ENCODE measurements around the gene NBAS.
A peak's percentile ranks its signal among the peaks of the same experiment; 100 is the strongest.
"Not testable (repeated sequence)": the region's sequence is repeated elsewhere in the genome, so short reads cannot be mapped to it uniquely, and the experiment has no call there.

The NBAS gene

DNA sequence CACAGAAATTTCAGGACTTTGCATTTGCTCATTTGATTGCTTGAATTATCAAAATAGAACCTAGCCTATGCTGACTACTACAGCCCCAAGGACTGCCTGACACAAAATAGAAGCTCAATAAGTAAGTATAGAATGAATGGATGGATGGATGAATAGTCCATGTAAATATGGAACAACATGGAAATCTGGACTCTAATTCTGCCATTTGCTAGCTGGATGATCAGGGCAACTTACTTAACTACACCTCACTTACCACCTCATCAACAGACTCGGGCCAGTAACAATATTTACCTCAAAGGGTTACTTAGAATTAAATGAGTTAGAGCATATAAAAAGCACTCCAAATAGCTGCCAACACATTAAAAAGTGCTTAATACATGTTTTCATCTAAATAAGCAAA is 50.6 kb downstream of the NBAS start:
- TF ChIP-seq, protein P1, sequence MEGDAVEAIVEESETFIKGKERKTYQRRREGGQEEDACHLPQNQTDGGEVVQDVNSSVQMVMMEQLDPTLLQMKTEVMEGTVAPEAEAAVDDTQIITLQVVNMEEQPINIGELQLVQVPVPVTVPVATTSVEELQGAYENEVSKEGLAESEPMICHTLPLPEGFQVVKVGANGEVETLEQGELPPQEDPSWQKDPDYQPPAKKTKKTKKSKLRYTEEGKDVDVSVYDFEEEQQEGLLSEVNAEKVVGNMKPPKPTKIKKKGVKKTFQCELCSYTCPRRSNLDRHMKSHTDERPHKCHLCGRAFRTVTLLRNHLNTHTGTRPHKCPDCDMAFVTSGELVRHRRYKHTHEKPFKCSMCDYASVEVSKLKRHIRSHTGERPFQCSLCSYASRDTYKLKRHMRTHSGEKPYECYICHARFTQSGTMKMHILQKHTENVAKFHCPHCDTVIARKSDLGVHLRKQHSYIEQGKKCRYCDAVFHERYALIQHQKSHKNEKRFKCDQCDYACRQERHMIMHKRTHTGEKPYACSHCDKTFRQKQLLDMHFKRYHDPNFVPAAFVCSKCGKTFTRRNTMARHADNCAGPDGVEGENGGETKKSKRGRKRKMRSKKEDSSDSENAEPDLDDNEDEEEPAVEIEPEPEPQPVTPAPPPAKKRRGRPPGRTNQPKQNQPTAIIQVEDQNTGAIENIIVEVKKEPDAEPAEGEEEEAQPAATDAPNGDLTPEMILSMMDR (conservative IDR thresholded peaks at IDR 0.05; ENCODE audit: control insufficient read depth, insufficient read depth, low read depth, low read length): no peak
- no peak overlapping the region for H3K4me3 ChIP-seq (ENCODE audit: control insufficient read depth, low read depth, low read length)
- DNase-seq (ENCODE audit: low read depth): no peak

DNA sequence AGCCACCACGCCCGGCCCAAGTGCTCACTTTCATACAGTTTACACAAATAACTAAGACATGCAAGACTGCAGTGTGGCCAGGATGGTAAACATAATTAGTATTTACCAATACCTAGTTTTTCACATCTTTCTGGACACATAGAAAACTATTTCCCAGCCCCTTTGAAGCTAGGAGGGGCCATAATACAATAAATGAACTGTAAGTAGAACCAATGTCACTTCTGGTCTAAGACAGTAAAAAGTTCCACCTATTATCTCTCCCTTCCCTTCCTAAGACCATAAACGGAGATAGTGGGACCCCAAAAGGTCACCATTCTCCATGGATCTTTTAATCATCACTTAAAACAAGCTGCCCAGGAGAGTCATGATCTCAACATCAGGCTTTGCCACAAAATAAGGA is 51.0 kb downstream of the NBAS start:
- TF ChIP-seq, protein P1 (conservative IDR thresholded peaks at IDR 0.05; ENCODE audit: control insufficient read depth, insufficient read depth, low read depth, low read length): no peak
- H3K4me3 ChIP-seq (ENCODE audit: control insufficient read depth, low read depth, low read length): no peak overlapping the region
- no peak for DNase-seq (ENCODE audit: low read depth)

DNA sequence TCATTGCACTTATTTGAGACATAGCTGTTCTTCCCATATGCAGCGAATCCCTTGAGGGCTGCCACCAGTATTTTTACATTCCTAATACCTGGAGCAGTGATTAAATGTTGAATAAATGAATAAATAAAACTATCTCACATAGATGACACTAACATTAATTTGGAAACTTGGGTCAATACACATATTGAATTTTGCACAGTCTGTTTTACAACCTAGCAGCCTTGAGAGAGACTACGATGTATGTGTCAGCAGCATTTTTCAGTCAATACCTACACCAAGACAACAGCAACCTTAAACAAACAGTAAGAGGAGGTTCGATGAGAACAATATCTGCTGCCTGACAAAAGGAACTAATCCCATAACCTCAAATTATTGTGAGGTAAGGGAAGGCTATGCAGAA is 53.4 kb downstream of the NBAS start:
- DNase-seq (ENCODE audit: low read depth): no peak
- H3K4me3 ChIP-seq (ENCODE audit: control insufficient read depth, low read depth, low read length): no peak overlapping the region
- TF ChIP-seq, protein P1 (conservative IDR thresholded peaks at IDR 0.05; ENCODE audit: control insufficient read depth, insufficient read depth, low read depth, low read length): no peak

DNA sequence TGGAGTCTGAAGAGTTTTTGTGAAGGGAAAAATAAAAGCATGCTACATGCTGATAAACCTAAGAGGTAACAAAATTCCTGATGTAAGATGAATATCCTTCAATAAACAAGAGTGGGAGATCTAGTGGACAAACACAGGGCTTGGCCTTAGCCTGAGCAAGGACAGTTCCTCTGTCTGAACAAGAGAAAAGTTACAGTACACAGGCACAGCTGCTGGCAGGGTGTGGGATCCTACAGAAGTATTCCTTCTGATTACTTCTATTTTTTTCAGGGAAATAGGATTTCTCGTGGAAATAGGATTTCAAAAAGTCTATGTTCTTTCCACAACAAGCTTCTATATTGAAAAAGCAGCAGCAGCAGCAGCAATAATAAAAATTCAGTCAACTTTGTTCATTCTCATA is 54.1 kb downstream of the NBAS start:
- no peak overlapping the region for H3K4me3 ChIP-seq (ENCODE audit: control insufficient read depth, low read depth, low read length)
- TF ChIP-seq, protein P1 (conservative IDR thresholded peaks at IDR 0.05; ENCODE audit: control insufficient read depth, insufficient read depth, low read depth, low read length): no peak
- DNase-seq (ENCODE audit: low read depth): no peak

DNA sequence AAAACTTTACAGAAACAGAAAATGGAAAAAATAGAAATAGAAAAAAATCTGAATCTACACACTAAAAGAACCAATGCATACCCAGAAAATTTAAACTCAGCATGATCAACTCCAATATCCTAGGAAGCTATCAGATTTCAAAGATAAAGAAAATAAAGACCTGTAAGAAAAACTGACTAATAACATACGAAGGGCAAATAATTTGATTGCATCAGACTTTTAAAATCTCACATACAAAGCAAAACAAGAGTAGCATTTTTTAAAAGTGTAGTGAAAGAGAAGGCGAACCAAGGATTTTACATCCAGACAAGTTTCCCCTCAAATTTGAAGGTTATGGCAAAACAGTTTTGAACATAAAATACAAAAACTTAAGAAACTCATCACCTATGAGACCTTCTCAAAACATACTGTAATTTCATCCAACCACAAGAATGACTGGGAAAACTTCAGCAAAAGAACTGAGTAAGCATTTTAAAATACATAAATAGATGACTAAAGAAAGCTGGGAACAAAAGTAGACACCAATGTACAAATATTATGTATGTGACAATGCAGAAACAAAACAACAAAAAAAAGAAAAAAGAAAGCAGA is 54.8 kb downstream of the NBAS start:
- TF ChIP-seq, protein P1 (conservative IDR thresholded peaks at IDR 0.05; ENCODE audit: control insufficient read depth, insufficient read depth, low read depth, low read length): no peak
- peak; percentile 30 for DNase-seq (ENCODE audit: low read depth)
- H3K4me3 ChIP-seq (ENCODE audit: control insufficient read depth, low read depth, low read length): no peak overlapping the region

DNA sequence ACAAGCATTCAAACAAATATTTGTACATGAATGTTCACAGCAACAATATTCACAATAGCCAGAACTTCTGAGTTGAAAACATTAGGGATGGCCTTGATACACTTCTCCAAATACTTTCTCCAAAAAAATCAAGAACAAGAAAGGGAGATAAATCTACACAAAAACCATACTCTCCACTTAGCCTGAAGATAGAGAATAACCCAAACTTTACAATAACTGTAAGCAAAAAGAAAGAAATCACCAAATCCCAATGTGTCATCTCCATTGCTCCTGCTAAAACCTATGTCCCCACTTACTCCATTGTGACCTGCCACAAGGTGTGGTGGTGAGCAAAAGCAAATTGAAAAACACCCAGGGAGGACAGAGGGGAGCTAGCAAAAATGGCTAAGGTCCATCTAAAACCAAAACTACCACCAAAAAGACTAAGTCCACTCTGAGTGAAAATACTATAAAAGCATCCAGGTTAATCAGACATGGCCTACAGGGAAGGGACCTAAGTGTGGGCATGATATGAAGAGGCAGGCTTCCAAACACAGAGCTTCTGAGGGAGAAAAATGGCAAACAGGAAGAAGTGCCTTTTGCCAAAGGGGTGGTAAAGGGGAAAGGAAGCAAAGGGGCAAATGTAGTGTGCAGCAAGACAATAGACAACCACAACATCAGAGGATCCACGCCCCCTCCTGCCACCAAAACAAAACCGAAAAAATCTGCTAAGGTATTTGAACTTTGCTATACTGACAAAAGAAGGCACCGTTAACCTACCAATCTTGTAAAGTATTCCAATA is 56.1 kb downstream of the NBAS start:
- DNase-seq (ENCODE audit: low read depth): no peak
- TF ChIP-seq, protein P1 (conservative IDR thresholded peaks at IDR 0.05; ENCODE audit: control insufficient read depth, insufficient read depth, low read depth, low read length): no peak
- no peak overlapping the region for H3K4me3 ChIP-seq (ENCODE audit: control insufficient read depth, low read depth, low read length)

DNA sequence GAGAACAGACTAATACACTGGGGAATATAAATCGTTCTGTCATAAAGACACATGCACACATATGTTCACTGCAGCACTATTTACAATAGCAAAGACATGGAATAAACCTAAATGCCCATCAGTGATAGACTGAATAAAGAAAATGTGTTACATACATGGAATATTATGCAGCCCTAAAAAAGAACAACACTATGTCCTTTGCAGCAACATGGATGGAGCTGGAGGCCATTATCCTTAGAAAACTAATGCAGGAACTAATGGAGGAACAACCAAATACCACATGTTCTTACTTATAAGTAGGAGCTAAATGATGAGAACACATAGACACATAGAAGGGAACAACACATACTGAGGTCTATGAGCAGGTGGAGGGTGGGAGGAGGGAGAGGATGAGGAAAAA is 61.9 kb downstream of the NBAS start:
- not testable (repeated sequence) for H3K4me3 ChIP-seq (ENCODE audit: control insufficient read depth, low read depth, low read length); DNase-seq (ENCODE audit: low read depth)
